GM12872 (cell line): ENCODE results near the gene TRIAP1.

Experiments used
- CTCF ChIP-seq: IDR thresholded peaks from 3 replicates; pipeline ENCODE4 v1.5.1; 2011; ENCODE audit warnings: low read depth, mild to moderate bottlenecking, low read length, moderate library complexity; ENCODE audit not compliant: insufficient read depth

TRIAP1 gene

DNA sequence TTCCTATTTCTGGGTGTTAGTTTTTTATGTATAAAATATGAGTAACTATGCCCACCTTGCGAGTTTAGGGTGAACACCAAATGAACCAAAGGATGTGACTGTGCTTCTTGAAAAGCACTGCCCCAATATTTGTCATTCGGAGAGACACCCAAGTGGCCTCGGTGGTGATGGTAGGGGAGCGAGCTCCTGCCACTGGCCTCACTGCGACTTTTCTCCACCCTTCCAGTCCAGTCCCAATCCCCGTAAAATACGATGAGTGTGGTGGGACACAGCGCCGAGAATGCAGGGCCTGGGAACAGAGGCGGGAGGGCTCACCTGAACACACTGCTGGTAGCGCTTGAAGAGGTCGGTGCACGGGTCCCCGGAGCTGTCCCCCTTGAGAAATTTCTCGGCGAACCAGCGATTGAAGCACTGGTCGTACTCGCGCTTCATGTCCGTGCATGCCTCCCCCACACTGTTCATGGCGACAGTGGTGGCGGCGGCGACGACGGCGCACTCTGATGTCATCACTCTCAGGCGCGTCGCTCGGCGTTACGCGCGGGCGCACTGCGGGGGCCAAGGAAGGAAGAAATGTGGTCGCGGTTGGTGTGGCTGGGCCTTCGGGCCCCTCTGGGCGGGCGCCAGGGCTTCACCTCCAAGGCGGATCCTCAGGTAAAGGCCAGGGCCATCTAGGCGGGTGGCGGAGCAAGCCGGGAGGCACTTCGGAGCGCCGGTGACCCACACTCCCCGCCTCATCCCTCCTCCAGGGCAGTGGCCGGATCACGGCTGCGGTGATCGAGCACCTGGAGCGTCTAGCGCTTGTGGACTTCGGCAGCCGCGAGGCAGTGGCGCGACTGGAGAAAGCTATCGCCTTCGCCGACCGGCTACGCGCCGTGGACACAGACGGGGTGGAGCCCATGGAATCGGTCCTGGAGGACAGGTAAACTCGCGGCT lies at the start of gene TRIAP1, which contains the start of gene GATC:
Gene TRIAP1 (minus strand): TSS at position 474 of the 933 bp plus-strand sequence. CDS start 12 bp downstream, at position 462.
Gene GATC (plus strand): TSS at position 534 of the 933 bp plus-strand sequence. CDS start 37 bp downstream, at position 571.
- TF ChIP-seq CTCF: no peak

DNA sequence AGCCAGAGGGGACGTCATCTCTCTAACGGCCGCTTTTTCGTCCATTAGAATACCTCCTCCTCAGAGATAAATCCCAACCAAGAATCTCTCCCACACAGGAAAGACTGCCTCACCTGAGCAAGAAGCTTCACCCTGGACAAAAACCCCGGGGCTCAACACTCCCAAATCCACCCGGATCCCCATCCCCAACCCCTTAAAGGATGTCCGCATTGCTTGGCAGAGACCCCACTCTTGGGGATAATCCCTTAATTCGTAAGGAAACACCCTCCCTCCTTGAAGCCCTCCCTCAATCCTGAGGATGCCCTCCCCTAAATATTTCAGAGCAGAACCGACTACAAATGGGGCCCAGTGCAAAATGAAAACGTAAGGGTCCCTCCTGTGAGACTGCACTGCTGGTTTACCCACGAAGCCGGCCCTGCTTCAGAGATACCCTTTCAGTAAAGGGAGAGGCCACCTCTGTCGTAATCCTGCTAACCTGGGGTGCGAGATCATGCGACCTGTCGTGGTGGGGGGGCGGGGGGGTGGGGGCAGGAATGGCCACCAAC lies 49.1 kb upstream of the TRIAP1 start:
- no peak for TF ChIP-seq CTCF

DNA sequence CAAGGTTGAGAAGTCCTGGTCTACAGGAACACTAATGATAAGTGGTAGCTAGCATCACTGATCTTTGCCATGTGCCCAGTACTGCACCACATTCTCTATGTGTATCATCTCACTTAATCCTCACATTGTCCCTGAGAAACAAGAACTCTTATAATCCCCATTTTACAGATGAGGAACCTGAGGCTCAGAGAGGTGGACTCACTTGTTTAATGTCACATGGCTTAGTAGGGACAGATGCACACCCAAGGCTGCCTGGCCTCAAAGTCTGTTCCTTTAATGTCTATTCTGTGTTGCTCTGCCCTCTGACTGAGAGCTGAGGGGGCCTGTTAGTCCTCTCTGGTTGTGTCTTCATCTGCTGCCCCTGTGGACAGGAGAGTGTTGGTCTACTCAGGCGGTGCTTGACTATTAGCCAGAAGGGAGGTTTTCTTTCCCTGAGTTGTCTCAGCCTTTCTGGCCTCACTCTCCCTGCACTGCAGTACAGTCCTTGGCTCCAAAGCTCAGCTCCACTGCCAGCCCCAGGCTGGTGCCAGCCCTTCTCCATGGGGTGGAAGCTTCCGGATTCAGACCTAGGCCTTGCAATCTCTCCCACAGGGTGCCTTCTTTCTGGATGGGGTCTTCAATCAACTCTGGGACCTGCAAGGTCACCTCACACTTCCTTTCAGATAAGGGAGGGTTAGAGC lies 44.8 kb upstream of the TRIAP1 start:
- no peak for TF ChIP-seq CTCF

GRCh38 chr12:120490325-120490724 lies 44.1 kb upstream of the TRIAP1 start:
- no peak for TF ChIP-seq CTCF

GRCh38 chr12:120489018-120489417 lies 42.8 kb upstream of the TRIAP1 start:
- no peak for TF ChIP-seq CTCF

GRCh38 chr12:120488057-120488640 lies 42.0 kb upstream of the TRIAP1 start:
- TF ChIP-seq CTCF: no peak
